Natural killer cell (primary cell): Measurements from ENCODE around the gene ARMC8. TPM values are rescaled to one million over a fixed set of nuclear protein-coding genes. Genes with fewer than 3 reads are reported as not detected.
A peak's percentile ranks its signal among the peaks of the same experiment; 100 is the strongest.

ENCODE experiments used
- ATAC-seq, 3 donors: fragments of 150-1000 bp in 2 of 3; fragments of 200-7000 bp in 1 of 3; cut with Tn5 transposase; 1 replicate in 1 of 3; 2 replicates in 2 of 3; pipeline ENCODE4 v1.10.0; 2021; ENCODE audit warnings: mild to moderate bottlenecking in 2 of 3, moderate library complexity in 2 of 3
- DNase-seq, 2 donors: peaks; one replicate each; pipeline versions ENCODE4 v3.0.0 to v3.0.0-alpha.2; 2013 to 2021; ENCODE audit warnings: mixed read lengths in 1 of 2
- H3K27ac ChIP-seq: one replicate; pipeline ENCODE4 v1.5.1; 2013; ENCODE audit warnings: mild to moderate bottlenecking, low read length
- H3K27me3 ChIP-seq: one replicate; pipeline ENCODE4 v1.6.1; 2013; ENCODE audit warnings: low read length; ENCODE audit not compliant: control insufficient read depth, insufficient read depth
- H3K36me3 ChIP-seq: one replicate; pipeline ENCODE4 v1.6.1; 2013; ENCODE audit warnings: low read length; ENCODE audit not compliant: control insufficient read depth, insufficient read depth
- H3K4me1 ChIP-seq: one replicate; pipeline ENCODE4 v1.6.1; 2013; ENCODE audit warnings: low read length; ENCODE audit not compliant: control insufficient read depth, insufficient read depth
- H3K4me3 ChIP-seq: one replicate; pipeline ENCODE4 v1.5.1; 2013; ENCODE audit warnings: low read length
- H3K9me3 ChIP-seq: one replicate; pipeline ENCODE4 v1.6.1; 2013; ENCODE audit warnings: low read length; ENCODE audit not compliant: control insufficient read depth, insufficient read depth
- H3K27ac Mint-ChIP-seq, 2 donors: one replicate each; pipeline ENCODE4 v1.8.0; 2022; ENCODE audit warnings: mild to moderate bottlenecking in 2 of 2, mixed read lengths in 2 of 2, moderate library complexity in 1 of 2
- H3K27me3 Mint-ChIP-seq, 2 donors: one replicate each; pipeline ENCODE4 v1.8.0; 2022; ENCODE audit warnings: low read depth in 2 of 2, mixed read lengths in 2 of 2
- H3K36me3 Mint-ChIP-seq: one replicate; pipeline ENCODE4 v1.8.0; 2022; ENCODE audit warnings: mixed read lengths
- H3K4me1 Mint-ChIP-seq, 2 donors: one replicate each; pipeline ENCODE4 v1.8.0; 2022; ENCODE audit warnings: mixed read lengths in 2 of 2
- H3K4me3 Mint-ChIP-seq: one replicate; pipeline ENCODE4 v1.8.0; 2022; ENCODE audit warnings: mild to moderate bottlenecking, moderate library complexity, mixed read lengths
- H3K9me3 Mint-ChIP-seq, 2 donors: one replicate each; pipeline ENCODE4 v1.8.0; 2022; ENCODE audit warnings: mixed read lengths in 2 of 2
- WGBS: methylation state at CpG from one replicate; pipeline ENCODE4 v1.1.7; 2013; ENCODE audit warnings: missing lambda C conversion rate; ENCODE audit not compliant: insufficient coverage; 5-methylcytosine and 5-hydroxymethylcytosine counted together
- intact Hi-C: fragments of 100-400 bp; cut with micrococcal nuclease; formaldehyde crosslinking; loops from one replicate; pipeline ENCODE4 v1.14.2; 2022
- total RNA-seq, 4 donors: library from RNA; stranded (reverse); fragments of 120-200 nt in 1 of 4; gene quantifications; one replicate each; pipeline versions ENCODE4 v1.2.3 to v1.2.4, GENCODE V29; 2013 to 2022
- TF ChIP-seq, protein P1 (sequence below): fragments of 200-600 bp; IDR thresholded peaks from one replicate; pipeline ENCODE4 v1.8.0; 2022; ENCODE audit warnings: antibody characterized with exemption

ARMC8 gene
- total RNA-seq, 3 donors from 2014 or later (not counting 1 experiment from before 2014, with no cell fraction given): 75.4 to 93.5 (median 86.4) TPM

DNA sequence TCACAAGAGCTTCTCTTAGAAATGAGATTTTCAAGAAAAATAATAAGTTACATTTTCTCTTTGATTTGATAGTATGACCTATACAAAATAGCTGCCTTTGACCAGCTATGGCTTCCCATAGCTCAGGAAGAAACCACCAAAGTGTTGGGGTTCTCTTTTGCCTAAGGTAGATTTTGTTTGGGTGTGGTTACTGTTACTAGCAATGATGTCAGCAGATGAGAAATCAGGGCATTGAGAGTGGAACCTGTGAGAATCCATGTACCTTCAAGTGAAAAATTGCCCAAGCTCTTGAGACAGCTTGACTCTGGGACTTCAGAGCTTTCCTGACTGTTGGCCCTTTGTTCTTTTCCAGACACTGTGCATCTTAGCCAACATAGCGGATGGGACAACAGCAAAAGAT is 97.0 kb downstream of the ARMC8 start:
- DNase-seq (no peak), ATAC-seq (no peak)
- Histone ChIP-seq H3K27me3 (no peaks in the 10 kb centered on the region), H3K9me3 (no peaks in the 10 kb centered on the region), H3K4me3 (no peak overlapping the region), H3K36me3 (peaks cover 43% of the 10 kb centered on the region), H3K27ac (no peak overlapping the region), H3K4me1 (no peaks in the 10 kb centered on the region)
- intact Hi-C loops: no loop called here
- H3K4me3 Mint-ChIP-seq: no peak overlapping the region
- 100% methylated on average over 1 of the region's 1 CpG for WGBS
- no peaks in the 10 kb centered on the region for H3K27me3 Mint-ChIP-seq
- TF ChIP-seq, protein P1, sequence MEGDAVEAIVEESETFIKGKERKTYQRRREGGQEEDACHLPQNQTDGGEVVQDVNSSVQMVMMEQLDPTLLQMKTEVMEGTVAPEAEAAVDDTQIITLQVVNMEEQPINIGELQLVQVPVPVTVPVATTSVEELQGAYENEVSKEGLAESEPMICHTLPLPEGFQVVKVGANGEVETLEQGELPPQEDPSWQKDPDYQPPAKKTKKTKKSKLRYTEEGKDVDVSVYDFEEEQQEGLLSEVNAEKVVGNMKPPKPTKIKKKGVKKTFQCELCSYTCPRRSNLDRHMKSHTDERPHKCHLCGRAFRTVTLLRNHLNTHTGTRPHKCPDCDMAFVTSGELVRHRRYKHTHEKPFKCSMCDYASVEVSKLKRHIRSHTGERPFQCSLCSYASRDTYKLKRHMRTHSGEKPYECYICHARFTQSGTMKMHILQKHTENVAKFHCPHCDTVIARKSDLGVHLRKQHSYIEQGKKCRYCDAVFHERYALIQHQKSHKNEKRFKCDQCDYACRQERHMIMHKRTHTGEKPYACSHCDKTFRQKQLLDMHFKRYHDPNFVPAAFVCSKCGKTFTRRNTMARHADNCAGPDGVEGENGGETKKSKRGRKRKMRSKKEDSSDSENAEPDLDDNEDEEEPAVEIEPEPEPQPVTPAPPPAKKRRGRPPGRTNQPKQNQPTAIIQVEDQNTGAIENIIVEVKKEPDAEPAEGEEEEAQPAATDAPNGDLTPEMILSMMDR: no peak
- H3K36me3 Mint-ChIP-seq: no peaks in the 10 kb centered on the region
- no peaks in the 10 kb centered on the region for H3K9me3 Mint-ChIP-seq
- H3K27ac Mint-ChIP-seq: no peak overlapping the region
- H3K4me1 Mint-ChIP-seq: no peaks in the 10 kb centered on the region

DNA sequence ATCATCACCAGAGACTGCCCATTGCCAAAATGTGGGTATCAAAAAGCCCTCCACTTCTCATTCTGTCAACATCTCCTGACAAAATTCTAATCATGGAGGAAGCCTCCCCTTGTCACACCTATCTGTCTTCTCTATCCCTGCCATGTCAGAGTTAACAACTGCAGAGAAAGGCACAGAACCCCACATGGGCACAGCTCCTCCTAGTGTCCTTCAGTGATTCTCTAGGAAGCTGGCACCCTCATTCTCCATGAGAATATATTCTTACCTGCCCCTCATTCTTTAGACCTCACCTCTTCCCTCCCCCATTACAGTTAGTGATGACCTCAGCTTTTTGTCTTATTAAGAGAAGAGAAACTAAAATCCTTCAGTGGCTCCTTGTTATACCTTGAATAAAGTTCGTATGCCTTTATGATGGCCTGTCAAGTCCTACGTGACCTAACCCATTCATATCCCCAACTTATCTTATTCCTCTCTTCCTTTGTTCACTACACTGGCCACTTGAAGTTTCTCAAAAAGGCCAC is 97.9 kb downstream of the ARMC8 start:
- no peaks in the 10 kb centered on the region for H3K36me3 Mint-ChIP-seq
- no peaks in the 10 kb centered on the region for H3K27me3 ChIP-seq
- intact Hi-C loops: no loop called here

DNA sequence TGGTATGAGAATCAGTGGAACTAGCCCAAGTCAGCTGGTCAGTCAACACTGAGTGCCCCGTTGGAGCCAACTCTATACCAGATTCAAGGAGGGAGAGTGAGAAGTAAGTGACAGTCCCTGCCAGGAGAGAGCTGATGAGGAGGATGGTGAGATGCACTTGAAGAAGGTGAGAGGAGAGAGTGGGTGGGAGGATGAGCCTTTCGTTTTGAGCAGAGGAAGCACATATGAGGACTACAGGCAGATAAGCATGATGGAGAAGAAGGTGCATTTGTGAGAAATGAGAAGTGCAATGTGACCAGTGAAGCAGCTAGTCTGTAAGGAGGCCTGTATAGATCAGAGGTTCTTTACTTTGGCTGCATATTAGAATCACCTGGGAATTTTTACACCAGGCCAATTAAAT is 102.2 kb downstream of the ARMC8 start:
- H3K27me3 Mint-ChIP-seq: no peaks in the 10 kb centered on the region
- DNase-seq (no peak), ATAC-seq (no peak)
- Histone ChIP-seq H3K27ac (no peak overlapping the region), H3K4me3 (no peak overlapping the region), H3K4me1 (no peaks in the 10 kb centered on the region), H3K27me3 (no peaks in the 10 kb centered on the region), H3K36me3 (peaks cover 68% of the 10 kb centered on the region), H3K9me3 (no peaks in the 10 kb centered on the region)
- H3K4me1 Mint-ChIP-seq: no peaks in the 10 kb centered on the region
- H3K36me3 Mint-ChIP-seq: no peaks in the 10 kb centered on the region
- TF ChIP-seq, protein P1: no peak
- no peak overlapping the region for H3K27ac Mint-ChIP-seq
- H3K9me3 Mint-ChIP-seq: no peaks in the 10 kb centered on the region
- H3K4me3 Mint-ChIP-seq: no peak overlapping the region
- intact Hi-C loops: no loop called here
- 92% methylated on average over 2 of the region's 2 CpGs for WGBS

More for the DNA sequence above, 97.9 kb downstream of the ARMC8 start:
- no peaks in the 10 kb centered on the region for H3K4me1 Mint-ChIP-seq
- no peak overlapping the region for H3K4me3 Mint-ChIP-seq
- no peak overlapping the region for H3K4me3 ChIP-seq
- peaks cover 50% of the 10 kb centered on the region for H3K36me3 ChIP-seq
- no peaks in the 10 kb centered on the region for H3K27me3 Mint-ChIP-seq
- no peak for ATAC-seq
- 95% methylated on average over 2 of the region's 2 CpGs for WGBS
- no peak for DNase-seq
- H3K9me3 ChIP-seq: no peaks in the 10 kb centered on the region
- no peaks in the 10 kb centered on the region for H3K9me3 Mint-ChIP-seq
- H3K27ac Mint-ChIP-seq: no peak overlapping the region
- H3K27ac ChIP-seq: no peak overlapping the region
- TF ChIP-seq, protein P1: no peak
- no peaks in the 10 kb centered on the region for H3K4me1 ChIP-seq

DNA sequence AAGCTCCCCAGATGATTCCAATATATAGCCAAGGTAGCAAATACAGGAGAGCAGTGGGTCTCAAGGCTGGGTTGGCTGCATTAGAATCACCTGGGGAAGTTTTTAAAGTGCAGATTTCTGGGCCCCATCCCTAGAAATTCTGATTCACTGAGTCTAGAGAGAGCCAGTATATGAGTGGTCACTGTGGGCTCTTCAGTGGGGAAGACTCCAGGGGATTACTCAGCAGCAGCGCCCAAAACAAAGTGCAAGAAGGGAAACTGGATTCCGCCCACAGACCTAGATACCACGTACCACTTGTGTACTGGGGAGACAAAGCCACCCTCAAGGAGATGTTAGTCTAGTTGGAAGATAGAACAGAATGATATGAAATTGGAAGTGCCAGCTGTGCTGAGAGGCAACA is 102.6 kb downstream of the ARMC8 start:
- H3K36me3 Mint-ChIP-seq: no peaks in the 10 kb centered on the region
- intact Hi-C loops: no loop called here
- DNase-seq: no peak
- Histone ChIP-seq H3K27me3 (no peaks in the 10 kb centered on the region), H3K4me1 (no peaks in the 10 kb centered on the region), H3K4me3 (no peak overlapping the region), H3K27ac (no peak overlapping the region), H3K9me3 (no peaks in the 10 kb centered on the region), H3K36me3 (peaks cover 70% of the 10 kb centered on the region)
- H3K27ac Mint-ChIP-seq: peak overlapping the region in 1 of 2 donors; percentile 23
- H3K4me3 Mint-ChIP-seq: no peak overlapping the region
- no peaks in the 10 kb centered on the region for H3K4me1 Mint-ChIP-seq
- TF ChIP-seq, protein P1: no peak
- WGBS: 93% methylated on average over 3 of the region's 3 CpGs
- H3K27me3 Mint-ChIP-seq: no peaks in the 10 kb centered on the region
- H3K9me3 Mint-ChIP-seq: no peaks in the 10 kb centered on the region
- no peak for ATAC-seq
